ENCODE data around the gene CGB3. TPM values are rescaled to one million over a fixed set of nuclear protein-coding genes. Genes with fewer than 3 reads are reported as not detected.

CGB3 gene
- total and polyA plus RNA-seq, 7 donors: not detected

GRCh38 chr19:49014123-49014869 lies 9.8 kb downstream of the CGB3 start:
- TF ChIP-seq EP300 (IDR thresholded peaks at IDR 0.05) (no peak), POLR2AphosphoS5 (IDR thresholded peaks at IDR 0.05) (no peak), POLR2A (IDR thresholded peaks at IDR 0.05) (no peak)
- TF ChIP-seq, protein P1, sequence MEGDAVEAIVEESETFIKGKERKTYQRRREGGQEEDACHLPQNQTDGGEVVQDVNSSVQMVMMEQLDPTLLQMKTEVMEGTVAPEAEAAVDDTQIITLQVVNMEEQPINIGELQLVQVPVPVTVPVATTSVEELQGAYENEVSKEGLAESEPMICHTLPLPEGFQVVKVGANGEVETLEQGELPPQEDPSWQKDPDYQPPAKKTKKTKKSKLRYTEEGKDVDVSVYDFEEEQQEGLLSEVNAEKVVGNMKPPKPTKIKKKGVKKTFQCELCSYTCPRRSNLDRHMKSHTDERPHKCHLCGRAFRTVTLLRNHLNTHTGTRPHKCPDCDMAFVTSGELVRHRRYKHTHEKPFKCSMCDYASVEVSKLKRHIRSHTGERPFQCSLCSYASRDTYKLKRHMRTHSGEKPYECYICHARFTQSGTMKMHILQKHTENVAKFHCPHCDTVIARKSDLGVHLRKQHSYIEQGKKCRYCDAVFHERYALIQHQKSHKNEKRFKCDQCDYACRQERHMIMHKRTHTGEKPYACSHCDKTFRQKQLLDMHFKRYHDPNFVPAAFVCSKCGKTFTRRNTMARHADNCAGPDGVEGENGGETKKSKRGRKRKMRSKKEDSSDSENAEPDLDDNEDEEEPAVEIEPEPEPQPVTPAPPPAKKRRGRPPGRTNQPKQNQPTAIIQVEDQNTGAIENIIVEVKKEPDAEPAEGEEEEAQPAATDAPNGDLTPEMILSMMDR (IDR thresholded peaks at IDR 0.05): no peak
- Histone ChIP-seq H3K4me1 (peaks cover 0 to 21% (median 20%) of the 10 kb centered on the region in 4 donors), H3K36me3 (peaks cover 16 to 63% (median 17%) of the 10 kb centered on the region in 4 donors), H3K27ac (no peak overlapping the region), H3K4me3 (no peak overlapping the region), H3K27me3 (peaks cover 4 to 25% (median 18%) of the 10 kb centered on the region in 3 donors), H3K9me3 (no peaks in the 10 kb centered on the region)
- WGBS, 2 donors: 94 to 96% methylated on average over 32 of the region's 32 CpGs
- intact Hi-C loops (cut with DNase I): no loop called here
- no peak for DNase-seq

- no peak overlapping the region for H3K4me3 ChIP-seq
- TF ChIP-seq, protein P1 (IDR thresholded peaks at IDR 0.05): no peak
- no peak for TF ChIP-seq POLR2AphosphoS5 (IDR thresholded peaks at IDR 0.05)
- TF ChIP-seq POLR2A (IDR thresholded peaks at IDR 0.05): no peak
- no peak for TF ChIP-seq EP300 (IDR thresholded peaks at IDR 0.05)
- H3K27me3 ChIP-seq: no peaks in the 10 kb centered on the region
- H3K27ac ChIP-seq: no peak overlapping the region
- no peak for DNase-seq
- intact Hi-C loops (cut with DNase I): no loop called here
- H3K9me3 ChIP-seq: no peaks in the 10 kb centered on the region
- H3K4me1 ChIP-seq: no peaks in the 10 kb centered on the region
- H3K36me3 ChIP-seq: peaks cover 16 to 85% (median 30%) of the 10 kb centered on the region in 4 donors
- WGBS, 2 donors: 90 to 93% methylated on average over 17 of the region's 17 CpGs
Observed at GRCh38 chr19:49011194-49011593, 12.9 kb downstream of the CGB3 start.

GRCh38 chr19:49010453-49010852 lies 13.7 kb downstream of the CGB3 start:
- intact Hi-C loops (cut with DNase I): no loop called here
- TF ChIP-seq POLR2AphosphoS5 (IDR thresholded peaks at IDR 0.05) (no peak), EP300 (IDR thresholded peaks at IDR 0.05) (no peak), POLR2A (IDR thresholded peaks at IDR 0.05) (no peak)
- TF ChIP-seq, protein P1 (IDR thresholded peaks at IDR 0.05): no peak
- DNase-seq: no peak
- Histone ChIP-seq H3K4me3 (no peak overlapping the region), H3K4me1 (no peaks in the 10 kb centered on the region), H3K36me3 (peaks cover 16 to 86% (median 36%) of the 10 kb centered on the region in 4 donors), H3K9me3 (no peaks in the 10 kb centered on the region), H3K27me3 (no peaks in the 10 kb centered on the region), H3K27ac (no peak overlapping the region)
- 91 to 94% methylated on average over 18 of the region's 18 CpGs for WGBS, 2 donors

DNA sequence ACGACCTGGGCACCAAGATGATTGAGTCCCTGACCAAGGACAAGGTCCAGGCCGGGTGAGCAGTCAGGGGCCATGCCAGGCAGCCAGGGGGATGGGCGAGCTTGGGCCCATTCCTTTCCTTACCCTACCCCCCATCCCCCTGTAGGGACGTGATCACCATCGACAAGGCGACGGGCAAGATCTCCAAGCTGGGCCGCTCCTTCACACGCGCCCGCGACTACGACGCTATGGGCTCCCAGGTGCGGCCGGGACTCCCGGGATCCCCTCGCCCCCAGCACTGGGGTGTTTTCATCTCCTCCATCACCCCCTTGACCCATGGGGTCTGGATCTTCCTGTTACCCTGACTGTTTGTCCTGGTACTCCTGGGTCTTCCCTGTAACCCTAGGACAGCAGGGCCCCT lies 14.3 kb downstream of the CGB3 start:
- 95 to 96% methylated on average over 18 of the region's 18 CpGs for WGBS, 2 donors
- no peaks in the 10 kb centered on the region for H3K27me3 ChIP-seq
- peaks cover 16 to 86% (median 37%) of the 10 kb centered on the region in 4 donors for H3K36me3 ChIP-seq
- DNase-seq: no peak
- H3K4me3 ChIP-seq: no peak overlapping the region
- no peak overlapping the region for H3K27ac ChIP-seq
- no peaks in the 10 kb centered on the region for H3K4me1 ChIP-seq
- no peaks in the 10 kb centered on the region for H3K9me3 ChIP-seq
- intact Hi-C loops (cut with DNase I): no loop called here
- TF ChIP-seq EP300 (IDR thresholded peaks at IDR 0.05) (no peak), POLR2A (IDR thresholded peaks at IDR 0.05) (no peak), POLR2AphosphoS5 (IDR thresholded peaks at IDR 0.05) (no peak)
- TF ChIP-seq, protein P1 (IDR thresholded peaks at IDR 0.05): no peak
